Measurements from ENCODE around the gene RAD9B.

Gene RAD9B

DNA sequence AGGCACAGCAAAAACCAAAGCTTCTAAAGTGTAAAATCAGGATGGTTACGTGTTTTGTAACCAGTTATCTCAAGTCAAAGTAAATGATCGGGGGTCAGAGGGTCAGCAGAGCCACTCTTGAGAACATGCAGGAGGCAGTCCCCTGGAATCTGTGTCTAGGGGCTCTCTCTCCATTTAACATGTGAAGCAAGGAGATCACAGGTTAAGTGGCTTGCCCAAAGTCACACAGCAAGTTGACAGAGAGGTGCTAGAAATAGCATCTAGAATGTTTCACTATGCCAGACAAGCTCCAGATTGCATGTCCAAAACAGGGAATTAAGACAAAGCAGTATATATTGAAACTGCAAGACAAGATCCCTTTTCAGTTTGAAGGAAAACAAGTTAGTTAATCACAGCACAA, 47.6 kb downstream of the RAD9B start:
- no peak overlapping the region for H3K4me3 ChIP-seq (ENCODE audit: low read depth, low read length)
- no peak for DNase-seq (ENCODE audit: low read depth)

DNA sequence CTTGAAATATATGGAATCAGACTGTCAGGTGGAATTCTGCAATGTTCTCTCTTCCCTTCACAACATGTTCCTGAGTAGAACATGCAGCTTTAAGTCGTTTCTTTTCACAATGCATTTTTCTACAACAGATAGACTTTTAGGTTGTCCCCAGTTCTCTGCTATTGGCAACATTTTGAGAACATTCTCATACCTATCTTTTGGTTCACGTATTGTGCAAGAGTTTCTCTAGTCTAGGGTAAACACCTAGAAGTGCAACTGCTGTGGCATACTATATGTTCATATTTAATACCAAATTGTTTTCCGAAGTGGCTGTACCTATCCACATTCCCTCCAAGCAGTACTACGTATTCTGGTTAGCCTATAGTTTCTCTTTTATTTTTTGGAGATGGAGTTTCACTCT, 48.9 kb downstream of the RAD9B start:
- no peak for DNase-seq (ENCODE audit: low read depth)
- no peak overlapping the region for H3K4me3 ChIP-seq (ENCODE audit: low read depth, low read length)
